GM13976 (cell line): ENCODE results near the gene CSTF3.

Experiments used
- DNase-seq: peaks from one replicate; pipeline ENCODE4 v3.0.0; 2012; ENCODE audit warnings: low spot score
- in situ Hi-C: fragments of 300-500 bp; cut with MboI; formaldehyde crosslinking; loops from one replicate; pipeline ENCODE4 v1.12.0; 2022; ENCODE audit warnings: low sequenced_read_pairs, mixed read lengths, inconsistent platforms; ENCODE audit not compliant: unreplicated experiment
- TF ChIP-seq, protein P1 (sequence below): IDR thresholded peaks from 2 replicates; pipeline ENCODE4 v1.5.1; 2012; ENCODE audit warnings: borderline replicate concordance, mild to moderate bottlenecking; ENCODE audit not compliant: insufficient read depth; ENCODE audit errors: extremely low read depth, missing control alignments, control extremely low read depth

The CSTF3 gene

DNA sequence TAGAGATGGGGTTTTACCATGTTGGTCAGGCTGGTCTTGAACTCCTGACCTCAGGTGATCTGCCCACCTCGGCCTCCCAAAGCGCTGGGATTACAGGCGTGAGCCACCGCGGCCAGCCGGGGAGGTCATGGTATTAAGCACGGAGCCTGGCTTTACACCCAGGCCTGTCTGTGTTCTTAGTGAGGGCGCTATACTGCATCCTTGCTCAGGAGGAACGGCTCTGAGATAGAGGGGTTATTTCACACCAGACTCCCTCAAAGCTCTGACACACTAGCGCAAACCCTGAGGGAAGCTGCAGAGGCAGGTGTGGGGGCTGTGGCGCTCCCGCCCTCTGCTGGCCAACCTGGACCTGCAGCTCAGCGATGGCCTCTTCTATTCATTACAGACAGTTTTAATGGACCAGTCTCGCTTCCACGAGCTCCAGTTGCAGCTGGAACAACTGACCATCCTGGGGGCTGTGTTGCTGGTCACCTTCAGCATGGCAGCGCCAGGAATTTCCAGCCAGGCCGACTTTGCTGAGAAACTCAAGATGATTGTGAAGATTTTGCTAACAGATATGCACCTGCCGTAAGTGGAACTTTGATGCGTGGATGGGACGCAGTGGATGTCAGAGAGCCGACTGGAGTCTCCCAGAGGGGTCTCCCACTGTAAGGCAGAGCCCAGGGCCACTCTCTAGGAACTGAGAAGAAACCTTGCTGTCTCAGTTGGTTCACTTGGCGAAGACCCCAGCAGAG, 95.7 kb downstream of the CSTF3 start:
- in situ Hi-C loops = no loop called here
- TF ChIP-seq, protein P1, sequence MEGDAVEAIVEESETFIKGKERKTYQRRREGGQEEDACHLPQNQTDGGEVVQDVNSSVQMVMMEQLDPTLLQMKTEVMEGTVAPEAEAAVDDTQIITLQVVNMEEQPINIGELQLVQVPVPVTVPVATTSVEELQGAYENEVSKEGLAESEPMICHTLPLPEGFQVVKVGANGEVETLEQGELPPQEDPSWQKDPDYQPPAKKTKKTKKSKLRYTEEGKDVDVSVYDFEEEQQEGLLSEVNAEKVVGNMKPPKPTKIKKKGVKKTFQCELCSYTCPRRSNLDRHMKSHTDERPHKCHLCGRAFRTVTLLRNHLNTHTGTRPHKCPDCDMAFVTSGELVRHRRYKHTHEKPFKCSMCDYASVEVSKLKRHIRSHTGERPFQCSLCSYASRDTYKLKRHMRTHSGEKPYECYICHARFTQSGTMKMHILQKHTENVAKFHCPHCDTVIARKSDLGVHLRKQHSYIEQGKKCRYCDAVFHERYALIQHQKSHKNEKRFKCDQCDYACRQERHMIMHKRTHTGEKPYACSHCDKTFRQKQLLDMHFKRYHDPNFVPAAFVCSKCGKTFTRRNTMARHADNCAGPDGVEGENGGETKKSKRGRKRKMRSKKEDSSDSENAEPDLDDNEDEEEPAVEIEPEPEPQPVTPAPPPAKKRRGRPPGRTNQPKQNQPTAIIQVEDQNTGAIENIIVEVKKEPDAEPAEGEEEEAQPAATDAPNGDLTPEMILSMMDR = peak; percentile 66
- DNase-seq = peak; percentile 73

DNA sequence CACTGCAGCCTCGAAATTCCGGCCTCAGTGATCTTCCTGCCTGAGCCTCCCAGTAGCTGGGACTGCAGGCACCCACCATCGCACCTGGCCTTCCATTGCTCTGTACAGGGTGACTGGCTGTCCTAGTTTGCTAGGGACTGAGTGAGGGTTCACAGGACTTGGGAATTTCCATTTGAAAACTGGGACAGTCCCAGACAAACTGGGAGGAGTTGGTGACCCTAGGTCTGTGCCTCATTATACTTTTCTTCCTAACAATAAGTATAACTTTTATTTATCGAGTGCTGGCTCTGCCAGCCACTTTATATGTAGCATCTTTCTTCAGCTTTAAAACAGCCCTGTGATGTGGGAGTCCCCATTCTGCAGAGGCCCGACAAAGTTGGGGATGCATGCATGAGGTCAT, 96.4 kb downstream of the CSTF3 start:
- TF ChIP-seq, protein P1 = no peak
- in situ Hi-C loops = no loop called here
- DNase-seq = peak; percentile 40

DNA sequence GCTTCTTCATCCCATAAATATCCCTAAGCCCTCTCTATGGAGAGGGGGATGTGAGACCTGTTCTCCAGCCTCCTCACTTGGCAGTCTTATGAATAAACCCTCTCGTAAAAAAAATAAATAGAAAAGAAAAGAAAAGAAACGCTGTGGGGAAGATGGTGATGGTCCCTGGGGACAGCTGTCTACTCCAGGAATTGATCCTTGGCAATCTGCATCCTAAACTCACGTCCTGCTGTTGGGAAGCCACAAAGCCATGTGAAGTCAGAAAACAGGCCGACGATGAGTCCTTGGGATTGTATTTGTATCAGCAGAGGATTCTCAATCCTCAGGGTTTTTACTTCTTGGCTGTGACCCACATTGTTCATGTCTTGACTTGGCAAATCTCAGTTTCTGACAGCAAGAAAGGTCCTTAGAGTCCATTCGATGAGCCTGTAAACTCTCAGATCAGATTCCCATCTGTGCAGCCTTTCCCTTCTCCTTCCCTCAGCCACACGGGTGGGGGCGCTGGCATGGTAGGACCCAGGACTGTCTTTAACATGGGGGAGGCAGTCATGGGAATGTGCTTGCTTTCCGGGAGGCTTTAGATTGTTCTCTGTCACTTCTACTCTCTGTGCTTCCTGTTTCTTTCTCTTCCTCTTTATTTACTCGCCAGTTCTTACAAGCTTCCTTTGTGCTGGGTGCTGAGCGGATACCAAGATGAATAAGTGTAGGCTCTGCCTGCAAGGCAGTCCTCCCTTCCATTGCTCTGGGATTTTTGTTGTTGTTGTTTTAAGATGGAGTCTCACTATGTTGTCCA, 97.1 kb downstream of the CSTF3 start:
- TF ChIP-seq, protein P1 = no peak
- in situ Hi-C loops = no loop called here
- no peak for DNase-seq

DNA sequence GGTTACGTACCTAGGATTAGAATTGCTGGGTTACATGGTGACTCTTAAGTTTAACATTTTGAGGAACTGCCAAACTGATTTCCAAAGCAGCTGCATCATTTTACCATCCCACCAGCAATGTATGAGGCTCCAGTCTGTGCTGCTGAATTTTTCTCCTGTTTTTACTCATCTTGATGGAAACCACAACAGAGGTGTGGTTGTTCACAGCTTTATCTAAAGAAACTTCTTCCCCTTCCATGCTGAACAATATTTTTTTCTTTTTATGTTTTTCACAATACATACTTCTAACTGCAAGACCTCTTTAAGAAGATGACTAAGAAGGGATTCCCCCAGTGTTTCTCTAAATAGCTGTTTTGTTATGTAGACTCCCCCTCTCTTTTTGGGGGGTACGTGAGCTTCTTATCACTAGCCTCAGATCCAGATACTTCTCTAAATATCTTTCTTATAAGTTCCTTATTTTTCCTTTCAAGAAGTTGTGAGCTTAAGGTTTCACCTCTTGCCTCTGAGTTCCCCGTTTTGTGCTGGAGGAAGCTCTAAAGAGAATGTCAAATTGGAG, 97.9 kb downstream of the CSTF3 start:
- TF ChIP-seq, protein P1 = no peak
- in situ Hi-C loops = no loop called here
- peak; percentile 43 for DNase-seq

DNA sequence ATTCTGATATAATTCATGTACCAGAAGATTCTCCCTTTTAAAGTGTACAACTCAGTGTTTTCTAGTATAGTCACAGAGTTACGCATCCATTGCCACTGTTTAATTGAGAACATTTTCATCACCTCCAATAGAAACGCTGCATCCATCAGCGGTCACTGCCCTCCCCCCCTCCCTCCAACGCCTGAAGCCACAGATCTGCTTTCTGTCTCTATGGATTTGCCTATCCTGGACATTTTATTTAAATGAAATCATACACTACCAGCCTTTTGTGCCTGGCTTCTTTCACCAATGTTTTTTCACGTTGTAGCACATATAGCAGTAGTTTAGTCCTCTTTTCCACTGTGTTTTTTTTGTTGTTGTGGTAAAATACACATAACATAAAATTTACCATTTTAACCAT, 99.1 kb downstream of the CSTF3 start:
- no peak for DNase-seq
- TF ChIP-seq, protein P1 = no peak
- in situ Hi-C loops = no loop called here

DNA sequence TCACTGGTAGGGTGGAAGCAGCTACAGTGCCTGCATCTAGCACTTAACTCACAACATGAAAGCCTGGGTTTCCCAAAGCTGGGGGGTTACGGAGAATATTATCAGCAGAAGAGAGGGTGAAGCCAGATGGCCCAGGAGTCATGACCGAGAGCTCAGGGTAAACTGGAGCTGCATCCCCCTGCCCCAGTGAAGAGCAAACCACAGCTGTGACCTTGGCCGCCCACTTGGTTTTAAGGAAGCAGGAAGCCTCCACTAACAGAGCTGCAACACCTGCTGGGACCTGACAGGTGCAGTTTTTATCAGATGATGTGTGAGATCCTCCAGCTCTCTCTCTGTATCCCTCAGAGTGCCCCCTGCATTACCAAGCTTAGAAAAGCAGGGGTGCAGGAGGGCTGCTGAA, 101.0 kb downstream of the CSTF3 start:
- no peak for DNase-seq
- TF ChIP-seq, protein P1 = no peak
- in situ Hi-C loops = no loop called here
